CD4-positive, alpha-beta memory T cell (primary cell): ENCODE measurements around the gene ENAH. TPM values are rescaled to one million over a fixed set of nuclear protein-coding genes. Genes with fewer than 3 reads are reported as not detected.

Experiments
- CTCF ChIA-PET: fragments of 350-600 bp; sonication (Branson Sonifier 250); formaldehyde crosslinking; loops from one replicate; lab custom pipeline; 2021; ENCODE audit warnings: inconsistent platforms; ENCODE audit not compliant: partially characterized antibody; lab: Charles Lee
- POLR2A ChIA-PET: fragments of 350-600 bp; sonication (Branson Sonifier 250); formaldehyde crosslinking; loops from one replicate; lab custom pipeline; 2021; ENCODE audit not compliant: partially characterized antibody; lab: Charles Lee
- DNase-seq, 5 donors: peaks; one replicate each; pipeline versions ENCODE4 v3.0.0 to v3.0.0-alpha.2; 2020 to 2022; ENCODE audit warnings: mixed read lengths in 1 of 5
- H3K27ac ChIP-seq: one replicate; pipeline ENCODE4 v1.7.0; 2013; ENCODE audit warnings: low read depth, low read length
- H3K27me3 ChIP-seq: 2 replicates; pipeline ENCODE4 v1.7.0; 2013; ENCODE audit warnings: mild to moderate bottlenecking, low read length, moderate library complexity; ENCODE audit not compliant: insufficient read depth
- H3K36me3 ChIP-seq: 2 replicates; pipeline ENCODE4 v1.7.0; 2013; ENCODE audit warnings: mild to moderate bottlenecking, low read length, moderate library complexity; ENCODE audit not compliant: insufficient read depth
- H3K4me1 ChIP-seq: 2 replicates; pipeline ENCODE4 v1.7.0; 2013; ENCODE audit warnings: mild to moderate bottlenecking, low read length, moderate library complexity; ENCODE audit not compliant: insufficient read depth
- H3K4me3 ChIP-seq, 2 donors: one replicate each; pipeline ENCODE4 v1.7.0; 2013; ENCODE audit warnings: low read length in 2 of 2, mild to moderate bottlenecking in 1 of 2
- H3K9me3 ChIP-seq, 2 donors: one replicate each; pipeline ENCODE4 v1.7.0; 2013; ENCODE audit warnings: low read length in 2 of 2, control low read depth in 1 of 2; ENCODE audit not compliant: control insufficient read depth in 1 of 2
- H3K27ac Mint-ChIP-seq, 7 donors: one replicate each; pipeline ENCODE4 v1.8.0; 2020 to 2021; ENCODE audit warnings: mixed read lengths in 7 of 7, mild to moderate bottlenecking in 6 of 7, inconsistent platforms in 3 of 7, moderate library complexity in 3 of 7
- H3K27me3 Mint-ChIP-seq, 2 donors: one replicate each; pipeline ENCODE4 v1.8.0; 2020 to 2021; ENCODE audit warnings: mixed read lengths in 2 of 2
- H3K36me3 Mint-ChIP-seq, 2 donors: one replicate each; pipeline ENCODE4 v1.8.0; 2020 to 2021; ENCODE audit warnings: mixed read lengths in 2 of 2, inconsistent platforms in 1 of 2, mild to moderate bottlenecking in 1 of 2
- H3K4me1 Mint-ChIP-seq, 4 donors: one replicate each; pipeline ENCODE4 v1.8.0; 2020 to 2021; ENCODE audit warnings: mixed read lengths in 4 of 4, mild to moderate bottlenecking in 1 of 4
- H3K4me3 Mint-ChIP-seq, 8 donors: one replicate each; pipeline ENCODE4 v1.8.0; 2020 to 2021; ENCODE audit warnings: mixed read lengths in 8 of 8, mild to moderate bottlenecking in 7 of 8, moderate library complexity in 6 of 8, inconsistent platforms in 3 of 8
- H3K9me3 Mint-ChIP-seq, 8 donors: one replicate each; pipeline ENCODE4 v1.8.0; 2020 to 2021; ENCODE audit warnings: mixed read lengths in 8 of 8, mild to moderate bottlenecking in 5 of 8, inconsistent platforms in 3 of 8, moderate library complexity in 1 of 8
- intact Hi-C: fragments of 100-400 bp; cut with micrococcal nuclease; formaldehyde crosslinking; loops from one replicate; pipeline ENCODE4 v1.15.1; 2023
- polyA plus RNA-seq, 2 donors: library from polyadenylated mRNA; unstranded; fragments of 300-500 nt; fragmentation: Illumina TruSeq; gene quantifications; one replicate each; pipeline ENCODE4 v1.2.3, GENCODE V29; 2021
- total RNA-seq, 2 experiments: library from RNA; stranded (reverse); gene quantifications; one replicate each; pipeline ENCODE4 v1.2.3, GENCODE V29; 2021

ENAH gene
- total and polyA plus RNA-seq, 4 experiments from 2014 or later: 0.26 TPM; not detected in 3

- intact Hi-C loops: no loop called here
- POLR2A ChIA-PET: no interaction called here
- H3K9me3 Mint-ChIP-seq: peaks cover 0 to 3% (median 0%) of the 10 kb centered on the region in 8 donors
Observed at GRCh38 chr1:225670806-225671733, 18.1 kb upstream of the ENAH start.

GRCh38 chr1:225670356-225670755 lies 17.4 kb upstream of the ENAH start:
- no peak overlapping the region for H3K27ac ChIP-seq

More at GRCh38 chr1:225670806-225671733, 18.1 kb upstream of the ENAH start:
- no peaks in the 10 kb centered on the region for H3K4me1 ChIP-seq
- Mint-ChIP-seq H3K4me3 (no peak overlapping the region), H3K27me3 (peaks cover 13 to 14% of the 10 kb centered on the region in 2 donors), H3K36me3 (no peaks in the 10 kb centered on the region), H3K4me1 (peaks cover 0 to 2% (median 0%) of the 10 kb centered on the region in 4 donors), H3K27ac (no peak overlapping the region)
- no peak for DNase-seq
- no peaks in the 10 kb centered on the region for H3K36me3 ChIP-seq
- no peak overlapping the region for H3K4me3 ChIP-seq
- no peaks in the 10 kb centered on the region for H3K27me3 ChIP-seq
- CTCF ChIA-PET: no interaction called here
- no peaks in the 10 kb centered on the region for H3K9me3 ChIP-seq
- H3K27ac ChIP-seq: no peak overlapping the region

GRCh38 chr1:225668222-225668621 lies 15.3 kb upstream of the ENAH start:
- Histone ChIP-seq H3K4me3 (no peak overlapping the region), H3K9me3 (no peaks in the 10 kb centered on the region), H3K27ac (no peak overlapping the region), H3K36me3 (no peaks in the 10 kb centered on the region), H3K4me1 (no peaks in the 10 kb centered on the region), H3K27me3 (no peaks in the 10 kb centered on the region)
- intact Hi-C loops: no loop called here
- peaks cover 0 to 2% (median 0%) of the 10 kb centered on the region in 4 donors for H3K4me1 Mint-ChIP-seq
- POLR2A ChIA-PET: no interaction called here
- H3K27ac Mint-ChIP-seq: no peak overlapping the region
- H3K36me3 Mint-ChIP-seq: no peaks in the 10 kb centered on the region
- DNase-seq: no peak
- no peak overlapping the region for H3K4me3 Mint-ChIP-seq
- CTCF ChIA-PET: no interaction called here
- peaks cover 0 to 2% (median 0%) of the 10 kb centered on the region in 8 donors for H3K9me3 Mint-ChIP-seq
- peaks cover 3 to 7% of the 10 kb centered on the region in 2 donors for H3K27me3 Mint-ChIP-seq

More at GRCh38 chr1:225670356-225670755, 17.4 kb upstream of the ENAH start:
- intact Hi-C loops: no loop called here
- Mint-ChIP-seq H3K27ac (no peak overlapping the region), H3K36me3 (no peaks in the 10 kb centered on the region), H3K4me1 (peaks cover 0 to 2% (median 0%) of the 10 kb centered on the region in 4 donors), H3K27me3 (peaks cover 8 to 11% of the 10 kb centered on the region in 2 donors), H3K4me3 (no peak overlapping the region), H3K9me3 (peaks cover 0 to 1% (median 0%) of the 10 kb centered on the region in 8 donors)
- CTCF ChIA-PET: no interaction called here
- Histone ChIP-seq H3K36me3 (no peaks in the 10 kb centered on the region), H3K4me3 (no peak overlapping the region), H3K9me3 (no peaks in the 10 kb centered on the region), H3K4me1 (no peaks in the 10 kb centered on the region), H3K27me3 (no peaks in the 10 kb centered on the region)
- POLR2A ChIA-PET: no interaction called here
- no peak for DNase-seq

- no peaks in the 10 kb centered on the region for H3K27me3 ChIP-seq
- no peaks in the 10 kb centered on the region for H3K4me1 ChIP-seq
- H3K9me3 ChIP-seq: no peaks in the 10 kb centered on the region
- H3K27ac ChIP-seq: no peak overlapping the region
- ChIA-PET CTCF (no interaction called here), POLR2A (no interaction called here)
- intact Hi-C loops: no loop called here
- no peak overlapping the region for H3K27ac Mint-ChIP-seq
- no peaks in the 10 kb centered on the region for H3K36me3 Mint-ChIP-seq
- peaks cover 3 to 8% of the 10 kb centered on the region in 2 donors for H3K27me3 Mint-ChIP-seq
- peaks cover 0 to 2% (median 0%) of the 10 kb centered on the region in 4 donors for H3K4me1 Mint-ChIP-seq
- H3K4me3 Mint-ChIP-seq: no peak overlapping the region
- peaks cover 0 to 2% (median 0%) of the 10 kb centered on the region in 8 donors for H3K9me3 Mint-ChIP-seq
- no peak overlapping the region for H3K4me3 ChIP-seq
- no peaks in the 10 kb centered on the region for H3K36me3 ChIP-seq
- DNase-seq: no peak
Observed at GRCh38 chr1:225667362-225667761, 14.4 kb upstream of the ENAH start.

- intact Hi-C loops: no loop called here
- H3K27ac ChIP-seq: no peak overlapping the region
- no peaks in the 10 kb centered on the region for H3K27me3 ChIP-seq
- no peaks in the 10 kb centered on the region for H3K36me3 ChIP-seq
- H3K4me1 ChIP-seq: no peaks in the 10 kb centered on the region
- no peak overlapping the region for H3K4me3 ChIP-seq
- Mint-ChIP-seq H3K36me3 (no peaks in the 10 kb centered on the region), H3K4me3 (no peak overlapping the region), H3K4me1 (peaks cover 0 to 2% (median 0%) of the 10 kb centered on the region in 4 donors), H3K9me3 (peaks cover 0 to 2% (median 0%) of the 10 kb centered on the region in 8 donors), H3K27me3 (peaks cover 3 to 7% of the 10 kb centered on the region in 2 donors), H3K27ac (no peak overlapping the region)
- no peak for DNase-seq
- ChIA-PET CTCF (no interaction called here), POLR2A (no interaction called here)
- no peaks in the 10 kb centered on the region for H3K9me3 ChIP-seq
Observed at GRCh38 chr1:225666495-225666894, 13.6 kb upstream of the ENAH start.

GRCh38 chr1:225664762-225665161 lies 11.8 kb upstream of the ENAH start:
- Mint-ChIP-seq H3K4me3 (no peak overlapping the region), H3K36me3 (no peaks in the 10 kb centered on the region), H3K27ac (no peak overlapping the region), H3K27me3 (peaks cover 1 to 3% of the 10 kb centered on the region in 2 donors), H3K9me3 (peaks cover 0 to 2% (median 0%) of the 10 kb centered on the region in 8 donors), H3K4me1 (peaks cover 0 to 4% (median under 1%) of the 10 kb centered on the region in 4 donors)
- Histone ChIP-seq H3K27ac (no peak overlapping the region), H3K4me1 (no peaks in the 10 kb centered on the region), H3K4me3 (no peak overlapping the region), H3K9me3 (no peaks in the 10 kb centered on the region), H3K36me3 (no peaks in the 10 kb centered on the region), H3K27me3 (no peaks in the 10 kb centered on the region)
- DNase-seq: no peak
- ChIA-PET CTCF (no interaction called here), POLR2A (no interaction called here)
- intact Hi-C loops: no loop called here

- intact Hi-C loops: no loop called here
- Histone ChIP-seq H3K27me3 (no peaks in the 10 kb centered on the region), H3K36me3 (no peaks in the 10 kb centered on the region), H3K4me3 (no peak overlapping the region), H3K9me3 (no peaks in the 10 kb centered on the region), H3K4me1 (no peaks in the 10 kb centered on the region), H3K27ac (no peak overlapping the region)
- Mint-ChIP-seq H3K27ac (peak overlapping the region in 1 of 7 donors; percentile 45), H3K4me3 (no peak overlapping the region), H3K36me3 (no peaks in the 10 kb centered on the region), H3K27me3 (peaks cover 1 to 3% of the 10 kb centered on the region in 2 donors), H3K4me1 (peaks cover 0 to 4% (median under 1%) of the 10 kb centered on the region in 4 donors), H3K9me3 (peaks cover 0 to 2% (median 0%) of the 10 kb centered on the region in 8 donors)
- POLR2A ChIA-PET: no interaction called here
- CTCF ChIA-PET: no interaction called here
- no peak for DNase-seq
Observed at GRCh38 chr1:225662155-225662554, 9.2 kb upstream of the ENAH start.
